Measurements from ENCODE around the gene PDHB.

The PDHB gene

GRCh38 chr3:58434168-58434504 is 504 bp upstream of the PDHB start:
- Histone ChIP-seq H3K79me2 (peaks cover 8% of the 10 kb centered on the region), H3K9me3 (ENCODE audit: control insufficient read depth, low read length) (no peaks in the 10 kb centered on the region), H3K9ac (no peak overlapping the region), H3K4me3 (ENCODE audit: low read depth, low read length) (peak overlapping the region; percentile 96), H3K27ac (peak overlapping the region; percentile 34), H3K4me2 (ENCODE audit: low read length) (peak overlapping the region; percentile 88), H3K36me3 (ENCODE audit: control insufficient read depth, insufficient read depth, low read length) (no peaks in the 10 kb centered on the region), H3K27me3 (ENCODE audit: control insufficient read depth, insufficient read depth, low read length) (no peaks in the 10 kb centered on the region), H3K4me1 (peaks cover 12% of the 10 kb centered on the region), H2AFZ (peak overlapping the region; percentile 70)
- no peak for TF ChIP-seq CTCF (IDR thresholded peaks at IDR 0.05)

DNA sequence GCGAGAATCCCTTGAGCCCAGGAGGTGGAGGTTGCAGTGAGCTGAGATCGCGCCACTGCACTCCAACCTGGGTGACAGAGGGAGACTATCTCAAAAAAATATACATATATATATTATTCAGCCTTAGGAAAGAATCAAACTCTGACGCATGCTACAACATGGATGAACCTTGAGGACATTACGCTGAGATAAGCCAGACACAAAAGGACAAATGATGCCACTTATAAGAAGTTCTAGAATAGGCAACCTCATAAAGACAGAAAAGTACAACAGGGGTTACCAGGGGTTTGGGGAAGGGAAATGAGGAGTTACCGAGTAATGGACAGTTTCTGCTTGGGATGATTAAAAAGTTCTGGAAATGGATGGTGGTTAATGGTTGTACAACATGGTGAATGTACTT is 727 bp downstream of the PDHB start:
- Histone ChIP-seq H2AFZ (peak overlapping the region; percentile 98), H3K27ac (peak overlapping the region; percentile 92), H3K4me2 (ENCODE audit: low read length) (peak overlapping the region; percentile 71), H3K36me3 (ENCODE audit: control insufficient read depth, insufficient read depth, low read length) (no peaks in the 10 kb centered on the region), H3K9me3 (ENCODE audit: control insufficient read depth, low read length) (no peaks in the 10 kb centered on the region), H3K4me3 (ENCODE audit: low read depth, low read length) (peak overlapping the region; percentile 96), H3K27me3 (ENCODE audit: control insufficient read depth, insufficient read depth, low read length) (no peaks in the 10 kb centered on the region), H3K4me1 (peaks cover 12% of the 10 kb centered on the region), H3K79me2 (peaks cover 8% of the 10 kb centered on the region), H3K9ac (peak overlapping the region; percentile 85)
- TF ChIP-seq CTCF (IDR thresholded peaks at IDR 0.05), result no peak

- no peaks in the 10 kb centered on the region for H3K9me3 ChIP-seq (ENCODE audit: control insufficient read depth, low read length)
- no peak for TF ChIP-seq CTCF (IDR thresholded peaks at IDR 0.05)
- peaks cover 12% of the 10 kb centered on the region for H3K4me1 ChIP-seq
- peaks cover 8% of the 10 kb centered on the region for H3K79me2 ChIP-seq
- H2AFZ ChIP-seq, result no peak overlapping the region
- H3K36me3 ChIP-seq (ENCODE audit: control insufficient read depth, insufficient read depth, low read length), result no peaks in the 10 kb centered on the region
- no peaks in the 10 kb centered on the region for H3K27me3 ChIP-seq (ENCODE audit: control insufficient read depth, insufficient read depth, low read length)
- H3K27ac ChIP-seq, result no peak overlapping the region
- H3K4me2 ChIP-seq (ENCODE audit: low read length), result no peak overlapping the region
- H3K4me3 ChIP-seq (ENCODE audit: low read depth, low read length), result no peak overlapping the region
- no peak overlapping the region for H3K9ac ChIP-seq
Measured at GRCh38 chr3:58429657-58430056, 4.0 kb downstream of the PDHB start.

DNA sequence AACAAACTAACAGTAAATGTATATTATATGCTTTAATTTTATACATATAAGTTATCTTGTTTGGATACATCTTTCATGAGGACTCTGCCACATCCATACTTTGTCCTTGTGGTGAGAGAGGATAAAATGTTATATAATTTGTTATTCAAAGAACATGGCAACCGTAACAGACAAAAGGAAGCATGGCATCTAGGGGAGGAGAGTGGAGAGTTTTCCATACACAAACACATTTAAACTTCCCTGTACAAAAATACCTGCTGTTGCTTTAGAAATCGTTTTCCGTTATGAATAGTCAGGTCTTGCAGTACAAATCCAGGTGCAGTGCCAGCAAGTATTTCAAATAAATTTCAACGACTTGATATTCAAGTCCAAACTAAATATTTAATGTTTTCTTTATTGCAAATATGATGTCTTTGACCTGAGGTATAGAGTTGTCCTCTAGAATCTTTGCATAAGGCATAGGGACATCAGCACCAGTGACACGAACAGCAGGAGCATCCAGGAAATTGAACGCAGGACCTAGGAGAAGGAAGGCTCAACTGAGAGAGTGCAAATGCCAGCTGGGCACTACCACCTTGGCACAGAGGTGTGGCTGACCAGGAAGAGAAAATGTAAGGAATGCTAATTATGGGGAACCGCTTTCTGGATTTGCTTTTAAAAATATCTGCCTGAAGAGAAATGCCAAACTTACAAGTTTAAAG is 5.8 kb downstream of the PDHB start:
- Histone ChIP-seq H3K4me1 (peaks cover 5% of the 10 kb centered on the region), H3K36me3 (ENCODE audit: control insufficient read depth, insufficient read depth, low read length) (no peaks in the 10 kb centered on the region), H3K27ac (no peak overlapping the region), H3K27me3 (ENCODE audit: control insufficient read depth, insufficient read depth, low read length) (no peaks in the 10 kb centered on the region), H3K9ac (no peak overlapping the region), H3K4me2 (ENCODE audit: low read length) (no peak overlapping the region), H2AFZ (no peak overlapping the region), H3K9me3 (ENCODE audit: control insufficient read depth, low read length) (no peaks in the 10 kb centered on the region), H3K79me2 (peaks cover 8% of the 10 kb centered on the region), H3K4me3 (ENCODE audit: low read depth, low read length) (no peak overlapping the region)
- no peak for TF ChIP-seq CTCF (IDR thresholded peaks at IDR 0.05)

DNA sequence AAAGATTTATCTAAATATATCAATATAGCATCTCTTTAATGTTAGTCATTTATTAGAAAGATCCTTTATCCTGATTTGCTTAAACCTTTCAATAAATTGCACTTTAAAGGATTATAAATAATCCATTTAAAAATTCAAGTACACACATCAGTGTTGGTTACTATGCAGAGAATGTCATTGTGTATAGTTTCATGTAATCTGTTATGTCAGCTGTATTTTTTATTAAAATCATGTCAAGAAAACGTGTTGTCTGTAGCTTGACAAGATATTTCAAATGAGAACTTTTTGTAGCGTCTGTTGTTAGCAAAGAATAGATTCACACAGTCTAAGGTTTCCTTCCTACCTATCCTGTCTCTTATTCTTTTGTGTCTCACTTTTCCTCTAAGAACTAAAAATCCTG is 7.8 kb downstream of the PDHB start:
- no peak overlapping the region for H3K9ac ChIP-seq
- no peaks in the 10 kb centered on the region for H3K79me2 ChIP-seq
- H2AFZ ChIP-seq, result no peak overlapping the region
- no peaks in the 10 kb centered on the region for H3K4me1 ChIP-seq
- H3K36me3 ChIP-seq (ENCODE audit: control insufficient read depth, insufficient read depth, low read length), result no peaks in the 10 kb centered on the region
- H3K4me3 ChIP-seq (ENCODE audit: low read depth, low read length), result no peak overlapping the region
- no peak overlapping the region for H3K27ac ChIP-seq
- H3K9me3 ChIP-seq (ENCODE audit: control insufficient read depth, low read length), result no peaks in the 10 kb centered on the region
- TF ChIP-seq CTCF (IDR thresholded peaks at IDR 0.05), result no peak
- no peaks in the 10 kb centered on the region for H3K27me3 ChIP-seq (ENCODE audit: control insufficient read depth, insufficient read depth, low read length)
- H3K4me2 ChIP-seq (ENCODE audit: low read length), result no peak overlapping the region

Measured in parathyroid adenoma (tissue), 2 donors.